Panc1 (cell line): Measurements from ENCODE around the gene MPZL3. TPM values are rescaled to one million over a fixed set of nuclear protein-coding genes. Genes with fewer than 3 reads are reported as not detected.

Experiments
- ATAC-seq: fragments of 200-7000 bp; cut with Tn5 transposase; 2 replicates; pipeline ENCODE4 v1.9.1; 2020; ENCODE audit warnings: mild to moderate bottlenecking, moderate library complexity
- BruUV-seq: library from RNA; stranded (reverse); fragments of 400-500 nt; replicated peaks from 2 replicates; lab custom pipeline; 2021; lab: Mats Ljungman, UMichigan
- CTCF ChIA-PET: fragments of 300-600 bp; sonication (Branson Sonifier 250); formaldehyde crosslinking; loops from one replicate; lab custom pipeline; 2022; ENCODE audit warnings: antibody characterized with exemption; lab: Charles Lee
- POLR2A ChIA-PET: fragments of 300-600 bp; sonication (Branson Sonifier 250); formaldehyde crosslinking; loops from one replicate; lab custom pipeline; 2022; ENCODE audit warnings: antibody characterized with exemption; lab: Charles Lee
- DNase-seq: peaks from one replicate; pipeline ENCODE4 v3.0.0-alpha.2; 2010; ENCODE audit warnings: low read depth, low spot score
- H3K27ac ChIP-seq: 2 replicates; pipeline ENCODE4 v1.5.1; 2011; ENCODE audit warnings: mild to moderate bottlenecking, low read length, inconsistent platforms
- H3K27me3 ChIP-seq: fragments of 200-500 bp; sonication (Bioruptor generic); 2 replicates; pipeline ENCODE4 v1.6.0; 2014; ENCODE audit warnings: low read length, inconsistent platforms; ENCODE audit not compliant: control insufficient read depth, insufficient read depth
- H3K36me3 ChIP-seq: fragments of 200-500 bp; sonication (Bioruptor generic); 2 replicates; pipeline ENCODE4 v1.5.1; 2014; ENCODE audit warnings: inconsistent platforms, mild to moderate bottlenecking, low read length, moderate library complexity; ENCODE audit not compliant: control insufficient read depth, insufficient read depth
- H3K4me1 ChIP-seq: 2 replicates; pipeline ENCODE4 v1.5.1; 2011; ENCODE audit warnings: inconsistent platforms, mild to moderate bottlenecking, low read length, moderate library complexity; ENCODE audit not compliant: control insufficient read depth, insufficient read depth
- H3K4me3 ChIP-seq, 2 experiments: 2 replicates each; pipeline ENCODE4 v1.5.1; 2011 to 2012; ENCODE audit warnings: low read depth in 2 of 2, low read length in 2 of 2, mild to moderate bottlenecking in 2 of 2, inconsistent platforms in 1 of 2, moderate library complexity in 1 of 2
- H3K9me3 ChIP-seq: fragments of 200-500 bp; sonication (Bioruptor generic); 2 replicates; pipeline ENCODE4 v1.5.1; 2014; ENCODE audit warnings: low read depth, mild to moderate bottlenecking, inconsistent platforms, low read length, moderate library complexity; ENCODE audit not compliant: control insufficient read depth, insufficient read depth
- CTCF ChIP-seq: fragments of 450-650 bp; IDR thresholded peaks from 2 replicates; pipeline ENCODE4 v1.5.1; 2017; ENCODE audit warnings: mild to moderate bottlenecking
- POLR2AphosphoS5 ChIP-seq: IDR thresholded peaks from 2 replicates; pipeline ENCODE4 v1.6.1; 2012; ENCODE audit warnings: mild to moderate bottlenecking, low read depth, low read length, moderate library complexity
- SIN3A ChIP-seq: IDR thresholded peaks from 2 replicates; pipeline ENCODE4 v1.6.1; 2012; ENCODE audit warnings: low read depth, mild to moderate bottlenecking, low read length, moderate library complexity, borderline replicate concordance; ENCODE audit not compliant: insufficient read depth
- TCF7L2 ChIP-seq: IDR thresholded peaks from 2 replicates; pipeline ENCODE4 v1.6.1; 2011; ENCODE audit warnings: mild to moderate bottlenecking, low read depth, low read length, inconsistent platforms
- in situ Hi-C: cut with HindIII; loops from 2 replicates; pipeline ENCODE4 v1.10.0; 2016; ENCODE audit warnings: low sequenced_read_pairs, low pct_unique_long_range_greater_than_20kb
- intact Hi-C: fragments of 100-400 bp; cut with micrococcal nuclease; formaldehyde crosslinking; loops from one replicate; pipeline ENCODE4 v1.10.0; 2022; ENCODE audit not compliant: unreplicated experiment
- total RNA-seq: library from RNA; stranded (reverse); gene quantifications from one replicate; pipeline ENCODE4 v1.2.1, GENCODE V29; 2021; ENCODE audit not compliant: unreplicated experiment
- TF ChIP-seq, protein P1 (sequence below), 2 experiments: IDR thresholded peaks; 2 replicates each; pipeline ENCODE4 v1.6.1; 2011 to 2012; ENCODE audit warnings: low read depth in 2 of 2, control low read depth in 1 of 2, low read length in 1 of 2, mild to moderate bottlenecking in 1 of 2, moderate library complexity in 1 of 2; ENCODE audit not compliant: insufficient read depth in 1 of 2

MPZL3 gene
- total RNA-seq, 1 experiment from 2014 or later, result 1.0 TPM

- in situ Hi-C loops, result no loop called here
- ATAC-seq (no peak), DNase-seq (no peak)
- POLR2A ChIA-PET, result no interaction called here
- Histone ChIP-seq H3K27ac (no peak overlapping the region), H3K36me3 (no peaks in the 10 kb centered on the region), H3K9me3 (no peaks in the 10 kb centered on the region), H3K4me3 (no peak overlapping the region), H3K4me1 (no peaks in the 10 kb centered on the region), H3K27me3 (peaks cover 26% of the 10 kb centered on the region)
- intact Hi-C loops, result no loop called here
- CTCF ChIA-PET, result interaction anchor here (1.1 kb wide), 1 partner anchor 25 kb away, joined by 3 read pairs; no protein-coding TSS in a partner anchor
- no TSS peak for BruUV-seq
- TF ChIP-seq SIN3A (no peak), CTCF (no peak), POLR2AphosphoS5 (no peak), TCF7L2 (no peak)
- TF ChIP-seq, protein P1, sequence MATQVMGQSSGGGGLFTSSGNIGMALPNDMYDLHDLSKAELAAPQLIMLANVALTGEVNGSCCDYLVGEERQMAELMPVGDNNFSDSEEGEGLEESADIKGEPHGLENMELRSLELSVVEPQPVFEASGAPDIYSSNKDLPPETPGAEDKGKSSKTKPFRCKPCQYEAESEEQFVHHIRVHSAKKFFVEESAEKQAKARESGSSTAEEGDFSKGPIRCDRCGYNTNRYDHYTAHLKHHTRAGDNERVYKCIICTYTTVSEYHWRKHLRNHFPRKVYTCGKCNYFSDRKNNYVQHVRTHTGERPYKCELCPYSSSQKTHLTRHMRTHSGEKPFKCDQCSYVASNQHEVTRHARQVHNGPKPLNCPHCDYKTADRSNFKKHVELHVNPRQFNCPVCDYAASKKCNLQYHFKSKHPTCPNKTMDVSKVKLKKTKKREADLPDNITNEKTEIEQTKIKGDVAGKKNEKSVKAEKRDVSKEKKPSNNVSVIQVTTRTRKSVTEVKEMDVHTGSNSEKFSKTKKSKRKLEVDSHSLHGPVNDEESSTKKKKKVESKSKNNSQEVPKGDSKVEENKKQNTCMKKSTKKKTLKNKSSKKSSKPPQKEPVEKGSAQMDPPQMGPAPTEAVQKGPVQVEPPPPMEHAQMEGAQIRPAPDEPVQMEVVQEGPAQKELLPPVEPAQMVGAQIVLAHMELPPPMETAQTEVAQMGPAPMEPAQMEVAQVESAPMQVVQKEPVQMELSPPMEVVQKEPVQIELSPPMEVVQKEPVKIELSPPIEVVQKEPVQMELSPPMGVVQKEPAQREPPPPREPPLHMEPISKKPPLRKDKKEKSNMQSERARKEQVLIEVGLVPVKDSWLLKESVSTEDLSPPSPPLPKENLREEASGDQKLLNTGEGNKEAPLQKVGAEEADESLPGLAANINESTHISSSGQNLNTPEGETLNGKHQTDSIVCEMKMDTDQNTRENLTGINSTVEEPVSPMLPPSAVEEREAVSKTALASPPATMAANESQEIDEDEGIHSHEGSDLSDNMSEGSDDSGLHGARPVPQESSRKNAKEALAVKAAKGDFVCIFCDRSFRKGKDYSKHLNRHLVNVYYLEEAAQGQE (IDR thresholded peaks at IDR 0.05; ENCODE audit: insufficient read depth in 1 of 2, low read depth in 2 of 2, low read length in 1 of 2), result no peak
Measured at GRCh38 chr11:118223570-118223969, 28.6 kb downstream of the MPZL3 start.

GRCh38 chr11:118222437-118222836 is 29.7 kb downstream of the MPZL3 start:
- ChIA-PET POLR2A (no interaction called here), CTCF (interaction anchor here (0.7 kb wide), 1 partner anchor 716 kb away, joined by 11 read pairs; no protein-coding TSS in a partner anchor)
- peaks cover 26% of the 10 kb centered on the region for H3K27me3 ChIP-seq
- BruUV-seq, result no TSS peak
- intact Hi-C loops, result no loop called here
- DNase-seq (no peak), ATAC-seq (no peak)
- H3K27ac ChIP-seq, result no peak overlapping the region
- H3K4me1 ChIP-seq, result no peaks in the 10 kb centered on the region
- H3K36me3 ChIP-seq, result no peaks in the 10 kb centered on the region
- in situ Hi-C loops, result no loop called here
- no peak overlapping the region for H3K4me3 ChIP-seq
- TF ChIP-seq CTCF (no peak), SIN3A (no peak), TCF7L2 (no peak), POLR2AphosphoS5 (no peak)
- TF ChIP-seq, protein P1 (IDR thresholded peaks at IDR 0.05; ENCODE audit: insufficient read depth in 1 of 2, low read depth in 2 of 2, low read length in 1 of 2), result no peak
- H3K9me3 ChIP-seq, result no peaks in the 10 kb centered on the region
